Natural killer cell (primary cell): ENCODE results near the gene EGFLAM. TPM values are rescaled to one million over a fixed set of nuclear protein-coding genes. Genes with fewer than 3 reads are reported as not detected.

Experiments
- ATAC-seq, 3 donors: fragments of 150-1000 bp in 2 of 3; fragments of 200-7000 bp in 1 of 3; cut with Tn5 transposase; 1 replicate in 1 of 3; 2 replicates in 2 of 3; pipeline ENCODE4 v1.10.0; 2021; ENCODE audit warnings: mild to moderate bottlenecking in 2 of 3, moderate library complexity in 2 of 3
- DNase-seq, 2 donors: peaks; one replicate each; pipeline versions ENCODE4 v3.0.0 to v3.0.0-alpha.2; 2013 to 2021; ENCODE audit warnings: mixed read lengths in 1 of 2
- H3K27ac ChIP-seq: one replicate; pipeline ENCODE4 v1.5.1; 2013; ENCODE audit warnings: mild to moderate bottlenecking, low read length
- H3K27me3 ChIP-seq: one replicate; pipeline ENCODE4 v1.6.1; 2013; ENCODE audit warnings: low read length; ENCODE audit not compliant: control insufficient read depth, insufficient read depth
- H3K36me3 ChIP-seq: one replicate; pipeline ENCODE4 v1.6.1; 2013; ENCODE audit warnings: low read length; ENCODE audit not compliant: control insufficient read depth, insufficient read depth
- H3K4me1 ChIP-seq: one replicate; pipeline ENCODE4 v1.6.1; 2013; ENCODE audit warnings: low read length; ENCODE audit not compliant: control insufficient read depth, insufficient read depth
- H3K4me3 ChIP-seq: one replicate; pipeline ENCODE4 v1.5.1; 2013; ENCODE audit warnings: low read length
- H3K9me3 ChIP-seq: one replicate; pipeline ENCODE4 v1.6.1; 2013; ENCODE audit warnings: low read length; ENCODE audit not compliant: control insufficient read depth, insufficient read depth
- H3K27ac Mint-ChIP-seq, 2 donors: one replicate each; pipeline ENCODE4 v1.8.0; 2022; ENCODE audit warnings: mild to moderate bottlenecking in 2 of 2, mixed read lengths in 2 of 2, moderate library complexity in 1 of 2
- H3K27me3 Mint-ChIP-seq, 2 donors: one replicate each; pipeline ENCODE4 v1.8.0; 2022; ENCODE audit warnings: low read depth in 2 of 2, mixed read lengths in 2 of 2
- H3K36me3 Mint-ChIP-seq: one replicate; pipeline ENCODE4 v1.8.0; 2022; ENCODE audit warnings: mixed read lengths
- H3K4me1 Mint-ChIP-seq, 2 donors: one replicate each; pipeline ENCODE4 v1.8.0; 2022; ENCODE audit warnings: mixed read lengths in 2 of 2
- H3K4me3 Mint-ChIP-seq: one replicate; pipeline ENCODE4 v1.8.0; 2022; ENCODE audit warnings: mild to moderate bottlenecking, moderate library complexity, mixed read lengths
- H3K9me3 Mint-ChIP-seq, 2 donors: one replicate each; pipeline ENCODE4 v1.8.0; 2022; ENCODE audit warnings: mixed read lengths in 2 of 2
- CTCF ChIP-seq: fragments of 200-600 bp; IDR thresholded peaks from one replicate; pipeline ENCODE4 v1.8.0; 2022; ENCODE audit warnings: antibody characterized with exemption
- WGBS: methylation state at CpG from one replicate; pipeline ENCODE4 v1.1.7; 2013; ENCODE audit warnings: missing lambda C conversion rate; ENCODE audit not compliant: insufficient coverage; 5-methylcytosine and 5-hydroxymethylcytosine counted together
- intact Hi-C: fragments of 100-400 bp; cut with micrococcal nuclease; formaldehyde crosslinking; loops from one replicate; pipeline ENCODE4 v1.14.2; 2022
- total RNA-seq, 4 donors: library from RNA; stranded (reverse); fragments of 120-200 nt in 1 of 4; gene quantifications; one replicate each; pipeline versions ENCODE4 v1.2.3 to v1.2.4, GENCODE V29; 2013 to 2022

EGFLAM gene
- total RNA-seq, 3 donors from 2014 or later (not counting 1 experiment from before 2014, with no cell fraction given) = not detected

- peaks cover 4% of the 10 kb centered on the region for H3K27me3 ChIP-seq
- H3K27ac ChIP-seq = no peak overlapping the region
- Mint-ChIP-seq H3K27me3 (peaks cover 6 to 18% of the 10 kb centered on the region in 2 donors), H3K9me3 (no peaks in the 10 kb centered on the region), H3K4me1 (no peaks in the 10 kb centered on the region), H3K36me3 (no peaks in the 10 kb centered on the region), H3K4me3 (no peak overlapping the region), H3K27ac (no peak overlapping the region)
- no peak for DNase-seq
- no peak for ATAC-seq
- TF ChIP-seq CTCF = no peak
- H3K36me3 ChIP-seq = no peaks in the 10 kb centered on the region
- H3K4me3 ChIP-seq = no peak overlapping the region
- intact Hi-C loops = no loop called here
- H3K4me1 ChIP-seq = no peaks in the 10 kb centered on the region
- H3K9me3 ChIP-seq = no peaks in the 10 kb centered on the region
- WGBS = 58% methylated on average over 2 of the region's 3 CpGs
These were observed 109.1 kb downstream of the EGFLAM start for GRCh38 chr5:38367410-38367809.

GRCh38 chr5:38367966-38368365, 109.6 kb downstream of the EGFLAM start:
- Histone ChIP-seq H3K4me3 (no peak overlapping the region), H3K36me3 (no peaks in the 10 kb centered on the region), H3K4me1 (no peaks in the 10 kb centered on the region), H3K27ac (no peak overlapping the region), H3K27me3 (peaks cover 4% of the 10 kb centered on the region), H3K9me3 (no peaks in the 10 kb centered on the region)
- H3K36me3 Mint-ChIP-seq = no peaks in the 10 kb centered on the region
- DNase-seq = no peak
- 0% methylated on average over 1 of the region's 5 CpGs for WGBS
- no peak overlapping the region for H3K27ac Mint-ChIP-seq
- no peaks in the 10 kb centered on the region for H3K4me1 Mint-ChIP-seq
- H3K9me3 Mint-ChIP-seq = no peaks in the 10 kb centered on the region
- ATAC-seq = no peak
- intact Hi-C loops = no loop called here
- peaks cover 6 to 18% of the 10 kb centered on the region in 2 donors for H3K27me3 Mint-ChIP-seq
- no peak overlapping the region for H3K4me3 Mint-ChIP-seq
- TF ChIP-seq CTCF = no peak

GRCh38 chr5:38369692-38370091, 111.3 kb downstream of the EGFLAM start:
- Histone ChIP-seq H3K27ac (no peak overlapping the region), H3K4me3 (no peak overlapping the region), H3K9me3 (no peaks in the 10 kb centered on the region), H3K36me3 (no peaks in the 10 kb centered on the region), H3K27me3 (peaks cover 4% of the 10 kb centered on the region), H3K4me1 (no peaks in the 10 kb centered on the region)
- intact Hi-C loops = no loop called here
- no peaks in the 10 kb centered on the region for H3K9me3 Mint-ChIP-seq
- H3K36me3 Mint-ChIP-seq = no peaks in the 10 kb centered on the region
- no peak overlapping the region for H3K27ac Mint-ChIP-seq
- no peak for DNase-seq
- TF ChIP-seq CTCF = no peak
- 72% methylated on average over 5 of the region's 5 CpGs for WGBS
- ATAC-seq = no peak
- no peak overlapping the region for H3K4me3 Mint-ChIP-seq
- peaks cover 0 to 8% of the 10 kb centered on the region in 2 donors for H3K27me3 Mint-ChIP-seq
- H3K4me1 Mint-ChIP-seq = no peaks in the 10 kb centered on the region

- peaks cover 2 to 7% of the 10 kb centered on the region in 2 donors for H3K27me3 Mint-ChIP-seq
- H3K9me3 ChIP-seq = no peaks in the 10 kb centered on the region
- TF ChIP-seq CTCF = no peak
- H3K4me3 Mint-ChIP-seq = no peak overlapping the region
- H3K27ac Mint-ChIP-seq = no peak overlapping the region
- H3K36me3 Mint-ChIP-seq = no peaks in the 10 kb centered on the region
- 91% methylated on average over 11 of the region's 11 CpGs for WGBS
- peaks cover 4% of the 10 kb centered on the region for H3K27me3 ChIP-seq
- H3K4me3 ChIP-seq = no peak overlapping the region
- ATAC-seq = no peak
- no peaks in the 10 kb centered on the region for H3K4me1 ChIP-seq
- no peaks in the 10 kb centered on the region for H3K9me3 Mint-ChIP-seq
- DNase-seq = no peak
- no peaks in the 10 kb centered on the region for H3K4me1 Mint-ChIP-seq
- H3K27ac ChIP-seq = no peak overlapping the region
- intact Hi-C loops = no loop called here
- no peaks in the 10 kb centered on the region for H3K36me3 ChIP-seq
These were observed 112.2 kb downstream of the EGFLAM start for GRCh38 chr5:38370358-38371100.
